Activated CD8-positive, alpha-beta T cell treated with anti-CD3 and anti-CD28 coated beads for 36 hours (primary cell): ENCODE measurements around the gene CEP95. TPM values are rescaled to one million over a fixed set of nuclear protein-coding genes. Genes with fewer than 3 reads are reported as not detected.

Experiments used
- ATAC-seq: fragments of 200-7000 bp; cut with Tn5 transposase; one replicate; pipeline ENCODE4 v1.10.0; 2021; ENCODE audit warnings: mild to moderate bottlenecking, moderate library complexity
- CTCF ChIA-PET: fragments of 350-600 bp; sonication (Branson Sonifier 250); formaldehyde crosslinking; loops from one replicate; lab custom pipeline; 2021; ENCODE audit warnings: antibody characterized with exemption; lab: Charles Lee
- POLR2A ChIA-PET: fragments of 350-600 bp; sonication (Branson Sonifier 250); formaldehyde crosslinking; loops from one replicate; lab custom pipeline; 2021; ENCODE audit warnings: antibody characterized with exemption; lab: Charles Lee
- DNase-seq: peaks from one replicate; pipeline ENCODE4 v3.0.0-alpha.2; 2020
- H3K27ac Mint-ChIP-seq: one replicate; pipeline ENCODE4 v1.8.0; 2021; ENCODE audit warnings: mild to moderate bottlenecking, mixed read lengths
- H3K27me3 Mint-ChIP-seq: one replicate; pipeline ENCODE4 v1.8.0; 2021; ENCODE audit warnings: mixed read lengths
- H3K36me3 Mint-ChIP-seq: one replicate; pipeline ENCODE4 v1.8.0; 2021; ENCODE audit warnings: low read depth, mixed read lengths
- H3K4me1 Mint-ChIP-seq: one replicate; pipeline ENCODE4 v1.8.0; 2021; ENCODE audit warnings: low read depth, mixed read lengths
- H3K4me3 Mint-ChIP-seq: one replicate; pipeline ENCODE4 v1.8.0; 2021; ENCODE audit warnings: mild to moderate bottlenecking, moderate library complexity, mixed read lengths
- H3K9me3 Mint-ChIP-seq: one replicate; pipeline ENCODE4 v1.8.0; 2021; ENCODE audit warnings: mixed read lengths
- intact Hi-C: fragments of 100-400 bp; cut with micrococcal nuclease; formaldehyde crosslinking; loops from one replicate; pipeline ENCODE4 v1.10.0; 2022
- total RNA-seq, 2 experiments: library from RNA; stranded (reverse); gene quantifications; one replicate each; pipeline ENCODE4 v1.2.3, GENCODE V29; 2021
- TF ChIP-seq, protein P1 (sequence below): fragments of 200-600 bp; IDR thresholded peaks from one replicate; pipeline ENCODE4 v1.8.0; 2022; ENCODE audit warnings: antibody characterized with exemption, mild to moderate bottlenecking

The CEP95 gene
- total RNA-seq, 2 experiments from 2014 or later: 45.2 to 45.7 TPM

DNA sequence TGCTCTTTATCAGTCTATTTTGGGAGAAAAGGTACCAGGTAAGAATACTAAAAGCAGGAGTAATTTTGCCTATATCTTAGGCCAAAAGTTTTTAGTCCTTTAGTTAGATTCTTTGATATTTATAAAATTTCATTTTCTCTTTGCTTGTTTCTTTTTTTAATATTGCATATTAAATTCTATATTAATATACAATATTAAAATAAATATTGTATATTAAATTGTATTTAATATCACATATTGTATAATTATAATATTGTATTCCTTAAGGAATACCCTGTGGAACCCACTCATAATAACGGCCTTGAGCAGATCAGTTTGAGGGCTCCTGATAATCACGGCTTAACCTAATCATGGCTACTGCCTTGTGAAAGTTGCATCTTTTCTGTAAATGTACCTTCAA, 1.9 kb downstream of the CEP95 start:
- peaks cover 41% of the 10 kb centered on the region for H3K4me1 Mint-ChIP-seq

DNA sequence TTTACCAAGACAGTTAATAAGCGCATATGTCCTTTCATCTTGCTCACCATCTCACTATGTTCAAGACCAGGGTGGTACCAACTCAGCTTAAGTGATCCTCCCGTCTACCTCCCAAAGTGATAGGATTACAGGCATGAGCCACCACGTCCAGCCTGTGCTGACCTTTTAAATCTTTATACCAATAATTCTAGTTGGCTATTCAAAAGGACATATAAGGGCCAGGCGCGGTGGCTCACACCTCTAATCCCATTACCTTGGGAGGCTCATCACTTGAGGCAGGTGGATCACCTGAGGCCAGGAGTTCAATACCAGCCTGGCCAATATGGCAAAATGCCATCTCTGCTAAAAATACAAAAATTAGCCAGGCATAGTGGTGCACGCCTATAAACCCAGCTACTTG, 2.4 kb downstream of the CEP95 start:
- TF ChIP-seq, protein P1, sequence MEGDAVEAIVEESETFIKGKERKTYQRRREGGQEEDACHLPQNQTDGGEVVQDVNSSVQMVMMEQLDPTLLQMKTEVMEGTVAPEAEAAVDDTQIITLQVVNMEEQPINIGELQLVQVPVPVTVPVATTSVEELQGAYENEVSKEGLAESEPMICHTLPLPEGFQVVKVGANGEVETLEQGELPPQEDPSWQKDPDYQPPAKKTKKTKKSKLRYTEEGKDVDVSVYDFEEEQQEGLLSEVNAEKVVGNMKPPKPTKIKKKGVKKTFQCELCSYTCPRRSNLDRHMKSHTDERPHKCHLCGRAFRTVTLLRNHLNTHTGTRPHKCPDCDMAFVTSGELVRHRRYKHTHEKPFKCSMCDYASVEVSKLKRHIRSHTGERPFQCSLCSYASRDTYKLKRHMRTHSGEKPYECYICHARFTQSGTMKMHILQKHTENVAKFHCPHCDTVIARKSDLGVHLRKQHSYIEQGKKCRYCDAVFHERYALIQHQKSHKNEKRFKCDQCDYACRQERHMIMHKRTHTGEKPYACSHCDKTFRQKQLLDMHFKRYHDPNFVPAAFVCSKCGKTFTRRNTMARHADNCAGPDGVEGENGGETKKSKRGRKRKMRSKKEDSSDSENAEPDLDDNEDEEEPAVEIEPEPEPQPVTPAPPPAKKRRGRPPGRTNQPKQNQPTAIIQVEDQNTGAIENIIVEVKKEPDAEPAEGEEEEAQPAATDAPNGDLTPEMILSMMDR: no peak
- CTCF ChIA-PET: interaction anchor here (0.7 to 1.9 kb wide), 2 partner anchors 18 to 89 kb away, joined by 3 to 12 read pairs; no protein-coding TSS in a partner anchor
- intact Hi-C loops: loop anchor here (5.0 kb wide), 1 partner anchor 148 kb away; no protein-coding TSS in a partner anchor
- Mint-ChIP-seq H3K36me3 (peaks cover 51% of the 10 kb centered on the region), H3K4me1 (peaks cover 37% of the 10 kb centered on the region), H3K9me3 (no peaks in the 10 kb centered on the region), H3K4me3 (peak overlapping the region; percentile 22), H3K27ac (no peak overlapping the region), H3K27me3 (no peaks in the 10 kb centered on the region)
- ATAC-seq: no peak
- DNase-seq: no peak
- POLR2A ChIA-PET: interaction anchor here (1.2 to 2.0 kb wide), 2 partner anchors 8 to 13 kb away, joined by 3 to 11 read pairs; partner anchors contain the start of gene POLG2

More for the DNA sequence above, 1.9 kb downstream of the CEP95 start:
- no peak overlapping the region for H3K27ac Mint-ChIP-seq
- TF ChIP-seq, protein P1: no peak
- no peaks in the 10 kb centered on the region for H3K9me3 Mint-ChIP-seq
- ChIA-PET POLR2A (interaction anchor here (2.0 kb wide), 1 partner anchor 12 kb away, joined by 11 read pairs; the partner anchor contains the start of gene POLG2), CTCF (interaction anchor here (1.9 kb wide), 1 partner anchor 17 kb away, joined by 12 read pairs; no protein-coding TSS in a partner anchor)
- DNase-seq (no peak), ATAC-seq (no peak)
- H3K36me3 Mint-ChIP-seq: peaks cover 55% of the 10 kb centered on the region
- intact Hi-C loops: loop anchor here (5.0 kb wide), 1 partner anchor 149 kb away; no protein-coding TSS in a partner anchor
- H3K27me3 Mint-ChIP-seq: no peaks in the 10 kb centered on the region
- H3K4me3 Mint-ChIP-seq: peak overlapping the region; percentile 91

DNA sequence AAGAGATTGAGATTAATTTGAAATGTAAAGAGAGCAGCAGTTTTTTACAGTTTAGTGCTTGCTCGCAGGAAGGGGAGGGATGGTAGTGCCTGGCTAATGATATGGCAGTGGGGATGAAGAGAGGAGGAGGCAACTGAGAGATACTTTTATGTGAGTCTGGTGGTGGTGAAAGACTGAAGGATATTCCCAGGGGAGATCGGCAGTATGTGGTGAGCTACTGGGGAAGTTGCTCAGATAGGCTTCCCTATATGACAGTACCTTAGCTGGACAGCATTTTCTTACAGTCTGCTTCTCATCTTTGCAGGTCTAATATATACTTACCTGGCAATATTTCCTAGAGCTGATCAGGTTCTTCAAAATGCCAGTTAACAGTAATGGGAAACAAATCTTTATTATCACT, 8.6 kb downstream of the CEP95 start:
- peak overlapping the region; percentile 5 for H3K27ac Mint-ChIP-seq
- ATAC-seq (no peak), DNase-seq (no peak)
- ChIA-PET CTCF (interaction anchor here (0.7 to 1.3 kb wide), 3 partner anchors 8 to 23 kb away, joined by 3 to 6 read pairs (median 3); no protein-coding TSS in a partner anchor), POLR2A (interaction anchor here (0.6 to 2.1 kb wide), 2 partner anchors 9 to 16 kb away, joined by 3 to 14 read pairs; partner anchors contain the start of genes CEP95 and DDX5)
- peaks cover 26% of the 10 kb centered on the region for H3K4me1 Mint-ChIP-seq
- TF ChIP-seq, protein P1: no peak
- H3K4me3 Mint-ChIP-seq: no peak overlapping the region
- intact Hi-C loops: no loop called here
- no peaks in the 10 kb centered on the region for H3K27me3 Mint-ChIP-seq
- peaks cover 43% of the 10 kb centered on the region for H3K36me3 Mint-ChIP-seq
- H3K9me3 Mint-ChIP-seq: no peaks in the 10 kb centered on the region

GRCh38 chr17:64515829-64516228, 9.1 kb downstream of the CEP95 start:
- peaks cover 24% of the 10 kb centered on the region for H3K4me1 Mint-ChIP-seq
- no peak overlapping the region for H3K4me3 Mint-ChIP-seq
- peak overlapping the region; percentile 17 for H3K27ac Mint-ChIP-seq
- POLR2A ChIA-PET: interaction anchor here (0.8 to 2.1 kb wide), 2 partner anchors 9 to 10 kb away, joined by 3 to 14 read pairs; partner anchors contain the start of genes CEP95 and DDX5
- intact Hi-C loops: no loop called here
- ATAC-seq (no peak), DNase-seq (no peak)
- peaks cover 40% of the 10 kb centered on the region for H3K36me3 Mint-ChIP-seq
- no peaks in the 10 kb centered on the region for H3K9me3 Mint-ChIP-seq
- H3K27me3 Mint-ChIP-seq: no peaks in the 10 kb centered on the region
- CTCF ChIA-PET: interaction anchor here (0.7 to 1.3 kb wide), 3 partner anchors 8 to 23 kb away, joined by 3 to 6 read pairs (median 3); no protein-coding TSS in a partner anchor
- TF ChIP-seq, protein P1: no peak

DNA sequence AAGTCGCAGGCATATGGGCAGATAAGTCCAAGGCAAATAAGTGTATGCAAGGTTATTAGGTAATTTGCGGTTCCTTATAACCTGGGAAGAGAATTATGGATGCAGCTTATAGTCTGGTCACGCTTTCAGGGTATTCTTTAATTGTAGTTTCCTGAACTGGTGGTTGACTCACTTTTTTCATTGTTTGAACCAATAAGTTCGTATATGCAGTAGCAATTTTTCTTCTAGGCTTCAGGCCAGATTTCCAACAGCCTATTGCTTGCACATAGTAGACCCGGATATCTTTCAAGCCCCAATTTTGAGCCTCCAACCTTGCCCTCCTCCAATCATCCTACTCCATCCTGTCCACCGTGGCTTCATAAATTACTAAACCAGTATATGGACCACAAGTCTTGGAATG, 12.8 kb downstream of the CEP95 start:
- TF ChIP-seq, protein P1: no peak
- H3K36me3 Mint-ChIP-seq: peaks cover 34% of the 10 kb centered on the region
- ChIA-PET CTCF (interaction anchor here (0.9 to 1.4 kb wide), 2 partner anchors 28 to 130 kb away, joined by 3 to 4 read pairs; no protein-coding TSS in a partner anchor), POLR2A (interaction anchor here (0.6 to 1.4 kb wide), 2 partner anchors 13 to 17 kb away, joined by 3 to 8 read pairs; partner anchors contain the start of gene CEP95)
- DNase-seq (no peak), ATAC-seq (no peak)
- no peaks in the 10 kb centered on the region for H3K9me3 Mint-ChIP-seq
- H3K4me3 Mint-ChIP-seq: no peak overlapping the region
- H3K4me1 Mint-ChIP-seq: peaks cover 15% of the 10 kb centered on the region
- intact Hi-C loops: no loop called here
- no peaks in the 10 kb centered on the region for H3K27me3 Mint-ChIP-seq
- H3K27ac Mint-ChIP-seq: no peak overlapping the region
